Raji (cell line): Measurements from ENCODE around the gene SOX2.

Experiments
- POLR2A ChIP-seq: IDR thresholded peaks from 2 replicates; pipeline ENCODE4 v1.6.1; 2011; ENCODE audit warnings: low read depth, low read length, control low read depth; ENCODE audit not compliant: insufficient read depth

Gene SOX2

GRCh38 chr3:181755959-181756358 lies 44.2 kb downstream of the SOX2 start:
- no peak for TF ChIP-seq POLR2A

DNA sequence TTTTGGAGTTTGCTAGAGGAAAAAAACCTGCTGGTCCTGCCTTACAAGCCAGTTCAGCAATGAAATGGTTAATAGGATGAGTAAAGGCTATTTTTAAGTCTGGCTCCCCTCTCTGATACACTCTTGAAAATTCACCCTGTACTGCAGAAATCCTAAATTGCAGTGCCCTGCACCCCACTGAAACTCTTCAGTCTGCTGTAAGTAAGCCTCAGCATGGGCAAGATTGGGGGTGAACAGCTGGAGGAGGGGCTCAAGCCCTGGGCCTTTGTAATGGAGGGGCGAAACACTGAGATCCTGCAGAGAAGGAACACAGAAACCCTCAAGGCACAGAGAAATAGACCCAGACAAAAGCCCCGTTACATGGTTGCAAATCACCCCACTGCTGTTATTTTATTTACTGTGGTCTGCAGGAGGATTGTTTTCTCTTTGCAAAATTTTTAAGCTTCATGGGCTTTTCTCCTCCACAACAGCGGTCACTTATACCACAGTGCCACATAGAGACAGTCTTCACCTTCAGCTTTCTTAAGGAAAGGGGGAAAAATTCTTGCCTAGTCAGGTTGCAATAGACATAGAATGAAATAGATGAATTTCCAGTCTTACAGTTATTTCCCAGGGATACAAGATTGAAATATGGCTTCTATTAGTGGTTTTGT lies 45.0 kb downstream of the SOX2 start:
- no peak for TF ChIP-seq POLR2A

DNA sequence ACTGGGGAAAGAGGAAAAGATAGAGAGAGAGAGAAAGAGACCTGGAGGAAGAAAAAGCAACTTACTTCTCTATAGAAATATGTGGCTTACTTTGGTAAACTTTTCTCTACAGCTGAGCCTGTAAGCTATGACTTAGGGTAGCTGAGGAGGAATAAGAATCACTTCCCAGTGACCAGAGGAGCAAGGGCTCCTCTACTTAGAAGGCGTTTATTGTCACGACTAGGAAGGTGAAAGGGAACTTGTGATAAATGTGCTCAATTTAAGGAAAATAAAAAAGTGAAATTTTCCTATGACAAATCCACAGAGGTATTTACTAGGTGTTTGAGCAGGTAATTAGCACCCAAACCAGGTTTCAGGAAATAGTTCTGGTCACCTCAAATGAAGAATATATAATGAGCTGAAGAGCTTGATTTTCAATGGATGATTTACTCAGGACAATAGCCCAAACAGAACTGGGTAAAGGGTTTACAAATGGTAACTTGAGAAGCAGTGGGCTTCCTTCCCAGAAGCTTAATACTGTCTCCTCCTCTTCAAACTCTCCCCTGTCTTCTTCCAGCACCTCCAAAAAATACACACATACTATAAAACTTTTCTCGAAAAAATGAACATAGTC lies 46.1 kb downstream of the SOX2 start:
- TF ChIP-seq POLR2A: no peak

DNA sequence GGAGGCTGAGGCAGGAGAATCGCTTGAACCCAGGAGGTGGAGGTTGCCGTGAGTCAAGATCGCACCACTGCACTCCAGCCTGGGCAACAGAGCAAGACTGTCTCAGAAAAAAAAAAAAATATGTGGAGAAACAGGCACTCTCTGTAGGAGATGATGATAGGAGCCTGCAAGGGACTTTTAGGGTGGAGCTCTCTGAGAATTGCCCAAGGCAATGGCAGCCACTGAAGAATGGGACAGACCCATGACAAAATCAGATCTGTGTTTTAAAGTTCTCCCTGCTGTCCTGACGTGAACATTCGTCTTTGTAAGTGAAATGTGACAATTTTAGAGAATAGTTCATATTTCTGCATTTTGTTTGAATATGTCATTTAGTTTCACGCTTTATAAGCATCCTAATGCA lies 50.2 kb downstream of the SOX2 start:
- no peak for TF ChIP-seq POLR2A
